SK-N-SH (cell line): ENCODE measurements around the gene STRADA. TPM values are rescaled to one million over a fixed set of nuclear protein-coding genes. Genes with fewer than 3 reads are reported as not detected.

ENCODE experiments used
- CTCF ChIA-PET: fragments of 300-600, 350-600 bp; formaldehyde crosslinking; extraction: SDS; loops from one replicate; lab custom pipeline; 2021; lab: Yijun Ruan, JAX
- POLR2A ChIA-PET: fragments of 350-600 bp; sonication (Branson Sonifier 250); formaldehyde crosslinking; extraction: SDS; loops from one replicate; lab custom pipeline; 2020; ENCODE audit warnings: antibody characterized with exemption, inconsistent platforms; lab: Yijun Ruan, JAX
- DNase-seq: peaks from one replicate; pipeline ENCODE4 v3.0.0; 2012
- H2AFZ ChIP-seq: fragments of 200-600 bp; sonication (generic); 2 replicates; pipeline ENCODE4 v1.8.1; 2016; ENCODE audit warnings: antibody characterized with exemption, mild to moderate bottlenecking, low read depth
- H3F3A ChIP-seq: fragments of 200-600 bp; sonication (generic); replicated peaks from 2 replicates; pipeline ENCODE3; 2016; ENCODE audit warnings: antibody characterized with exemption, mild to moderate bottlenecking; ENCODE audit not compliant: insufficient read depth
- H3K27ac ChIP-seq, 2 experiments: fragments of 200-500 bp in 1 of 2; fragments of 200-600 bp in 1 of 2; sonication (Bioruptor generic) in 1 of 2; sonication (generic), shearing (Covaris generic) in 1 of 2; 2 replicates each; pipeline versions ENCODE4 v1.5.1 to v1.6.1; 2014 to 2016; ENCODE audit warnings: low read depth in 2 of 2, inconsistent platforms in 1 of 2, low read length in 1 of 2, mild to moderate bottlenecking in 1 of 2, mixed read lengths in 1 of 2
- H3K27me3 ChIP-seq: fragments of 200-600 bp; sonication (generic), shearing (Covaris generic); 2 replicates; pipeline ENCODE4 v1.6.1; 2016; ENCODE audit warnings: mixed run types; ENCODE audit not compliant: insufficient read depth
- H3K36me3 ChIP-seq, 2 experiments: fragments of 200-500 bp in 1 of 2; fragments of 200-600 bp in 1 of 2; sonication (Bioruptor generic) in 1 of 2; sonication (generic) in 1 of 2; replicated peaks in 1 of 2; 2 replicates each; pipeline versions ENCODE3 to v1.5.1; 2014 to 2016; ENCODE audit warnings: low read length in 1 of 2, mild to moderate bottlenecking in 1 of 2; ENCODE audit not compliant: insufficient read depth in 2 of 2, control insufficient read depth in 1 of 2
- H3K4me1 ChIP-seq, 2 experiments: fragments of 200-500 bp in 1 of 2; fragments of 200-600 bp in 1 of 2; sonication (Bioruptor generic) in 1 of 2; sonication (generic), shearing (Covaris generic) in 1 of 2; 2 replicates each; pipeline versions ENCODE4 v1.5.1 to v1.6.1; 2014 to 2016; ENCODE audit warnings: low read depth in 1 of 2, low read length in 1 of 2, mixed run types in 1 of 2; ENCODE audit not compliant: insufficient read depth in 2 of 2, control insufficient read depth in 1 of 2
- H3K4me2 ChIP-seq: fragments of 200-600 bp; sonication (generic), shearing (Covaris generic); 2 replicates; pipeline ENCODE4 v1.6.1; 2017; ENCODE audit warnings: mixed run types
- H3K4me3 ChIP-seq, 2 experiments: fragments of 200-500 bp in 1 of 2; fragments of 200-600 bp in 1 of 2; sonication (Bioruptor generic) in 1 of 2; sonication (generic), shearing (Covaris generic) in 1 of 2; 2 replicates each; pipeline versions ENCODE4 v1.5.1 to v1.8.1; 2014 to 2016; ENCODE audit warnings: low read depth in 2 of 2, inconsistent platforms in 1 of 2, low read length in 1 of 2, mild to moderate bottlenecking in 1 of 2, mixed read lengths in 1 of 2, moderate library complexity in 1 of 2
- H3K79me2 ChIP-seq: fragments of 200-600 bp; sonication (generic); 2 replicates; pipeline ENCODE4 v1.8.1; 2017; ENCODE audit warnings: mild to moderate bottlenecking; ENCODE audit not compliant: insufficient read depth
- H3K9ac ChIP-seq: fragments of 200-600 bp; sonication (generic); 2 replicates; pipeline ENCODE4 v1.6.1; 2017; ENCODE audit warnings: mixed run types
- H3K9me2 ChIP-seq: fragments of 200-600 bp; sonication (generic); 2 replicates; pipeline ENCODE4 v1.6.1; 2017; ENCODE audit warnings: mixed run types
- H3K9me3 ChIP-seq: fragments of 200-600 bp; sonication (generic); 2 replicates; pipeline ENCODE4 v1.6.1; 2017; ENCODE audit warnings: mixed run types, mild to moderate bottlenecking, moderate library complexity
- H4K20me1 ChIP-seq: fragments of 200-600 bp; sonication (generic); 2 replicates; pipeline ENCODE4 v1.6.1; 2017; ENCODE audit warnings: mild to moderate bottlenecking, mixed run types; ENCODE audit not compliant: insufficient read depth
- ELF1 ChIP-seq: IDR thresholded peaks from 2 replicates; pipeline ENCODE4 v1.4.0; 2012
- EP300 ChIP-seq, 2 experiments: IDR thresholded peaks; 2 replicates each; pipeline versions ENCODE4 v1.4.0 to v1.6.1; 2012; ENCODE audit warnings: borderline replicate concordance in 1 of 2, low read depth in 1 of 2, low read length in 1 of 2
- EZH2phosphoT487 ChIP-seq: fragments of 200-600 bp; sonication (generic); IDR thresholded peaks from 2 replicates; pipeline ENCODE4 v1.6.1; 2017; ENCODE audit warnings: low read depth, mixed run types, mild to moderate bottlenecking, antibody characterized with exemption, moderate library complexity, borderline replicate concordance
- FOSL2 ChIP-seq: IDR thresholded peaks from 2 replicates; pipeline ENCODE4 v1.4.0; 2012; ENCODE audit warnings: low read depth, mild to moderate bottlenecking, moderate library complexity, borderline replicate concordance
- FOXM1 ChIP-seq: IDR thresholded peaks from 2 replicates; pipeline ENCODE4 v1.4.0; 2012; ENCODE audit warnings: low read depth, mild to moderate bottlenecking
- IRF3 ChIP-seq: fragments of 150-350 bp; IDR thresholded peaks from 2 replicates; pipeline ENCODE4 v1.6.1; 2016; ENCODE audit warnings: mild to moderate bottlenecking, low read depth, low read length
- JUND ChIP-seq: IDR thresholded peaks from 2 replicates; pipeline ENCODE4 v1.4.0; 2012
- MAX ChIP-seq: IDR thresholded peaks from 2 replicates; pipeline ENCODE4 v1.4.0; 2012; ENCODE audit warnings: low read depth
- MXI1 ChIP-seq: IDR thresholded peaks from 2 replicates; pipeline ENCODE4 v1.6.1; 2012; ENCODE audit warnings: mild to moderate bottlenecking, low read depth, low read length, improper control_type of control experiment
- NFIC ChIP-seq: IDR thresholded peaks from 2 replicates; pipeline ENCODE4 v1.4.0; 2012; ENCODE audit warnings: borderline replicate concordance
- NRF1 ChIP-seq: IDR thresholded peaks from 2 replicates; pipeline ENCODE4 v1.6.1; 2012; ENCODE audit warnings: low read depth, mild to moderate bottlenecking, low read length
- PBX3 ChIP-seq: IDR thresholded peaks from 2 replicates; pipeline ENCODE4; 2012
- POLR2AphosphoS5 ChIP-seq: IDR thresholded peaks from 2 replicates; pipeline ENCODE4 v1.6.1; 2012; ENCODE audit warnings: low read depth, low read length
- RCOR1 ChIP-seq: fragments of 150-350 bp; IDR thresholded peaks from 2 replicates; pipeline ENCODE4 v1.6.1; 2017; ENCODE audit warnings: antibody characterized with exemption, low read length
- REST ChIP-seq: IDR thresholded peaks from 2 replicates; pipeline ENCODE4 v1.6.1; 2012; ENCODE audit warnings: mild to moderate bottlenecking, low read depth, low read length, moderate library complexity
- SIN3A ChIP-seq: IDR thresholded peaks from 2 replicates; pipeline ENCODE4 v1.6.1; 2012; ENCODE audit warnings: low read depth, mild to moderate bottlenecking, low read length, moderate library complexity, borderline replicate concordance
- SMC3 ChIP-seq: IDR thresholded peaks from 2 replicates; pipeline ENCODE4 v1.6.1; 2012; ENCODE audit warnings: low read depth, low read length, improper control_type of control experiment
- TAF1 ChIP-seq: IDR thresholded peaks from 2 replicates; pipeline ENCODE4 v1.6.1; 2012; ENCODE audit warnings: low read depth, mild to moderate bottlenecking, low read length, moderate library complexity, borderline replicate concordance
- TCF12 ChIP-seq: IDR thresholded peaks from 2 replicates; pipeline ENCODE4 v1.4.0; 2012
- USF2 ChIP-seq: fragments of 150-350 bp; IDR thresholded peaks from 2 replicates; pipeline ENCODE4 v1.6.1; 2017; ENCODE audit warnings: antibody characterized with exemption, low read length, low read depth, borderline replicate concordance
- WGBS: methylation state at CpG from one replicate; pipeline ENCODE4 v1.1.6; 2017; ENCODE audit warnings: low lambda C conversion rate; 5-methylcytosine and 5-hydroxymethylcytosine counted together
- polyA plus RNA-seq, 3 experiments: library from polyadenylated mRNA; depleted of rRNA; stranded (reverse); fragments of >200 nt; gene quantifications; 2 replicates each; pipeline ENCODE4 v1.2.3, GENCODE V29; 2012

Gene STRADA
- polyA plus RNA-seq, 1 of the 3 experiments (the other 2 are of a cell fraction) = 37.3 TPM

GRCh38 chr17:63773272-63774140 is 31.9 kb upstream of the STRADA start, which contains the start of gene CCDC47 (continued):
- TF ChIP-seq EP300 (IDR thresholded peaks at IDR 0.05; ENCODE audit: borderline replicate concordance in 1 of 2, low read depth in 1 of 2, low read length in 1 of 2) (peak in 1 of 2 experiments; percentile 40; a peak in 2 of 4 replicates), EZH2phosphoT487 (no peak), NFIC (no peak; the same call in 1 of the 2 replicates), TAF1 (peak; percentile 89; the same call in 1 of the 2 replicates), PBX3 (peak; percentile 24; the same call in 1 of the 2 replicates), TCF12 (0 out of 2 replicates have a peak, but pooled peaks have one; percentile 28), JUND (no peak), MAX (peak; percentile 100), SIN3A (peak; percentile 71), RCOR1 (0 out of 2 replicates have a peak, but pooled peaks have one; percentile 9), SMC3 (no peak), MXI1 (peak; percentile 98)

- Histone ChIP-seq H3K9me2 (no peaks in the 10 kb centered on the region), H3K4me3 (peak overlapping the region; percentile 82 to 88), H2AFZ (peak overlapping the region; percentile 57; the same call in 1 of the 2 replicates), H3K36me3 (peaks cover 13 to 20% of the 10 kb centered on the region in 2 experiments), H3K27me3 (no peaks in the 10 kb centered on the region), H3K9ac (peak overlapping the region; percentile 86), H4K20me1 (peaks cover 63% of the 10 kb centered on the region), H3K27ac (peak overlapping the region; percentile 88 to 100), H3F3A (peaks cover 12% of the 10 kb centered on the region), H3K4me2 (peak overlapping the region; percentile 89), H3K4me1 (peaks cover 0 to 9% of the 10 kb centered on the region in 2 experiments; a peak in 2 of 4 replicates), H3K79me2 (peaks cover 91% of the 10 kb centered on the region), H3K9me3 (no peaks in the 10 kb centered on the region)
- ChIA-PET CTCF (interaction anchor here (0.9 to 3.7 kb wide), 7 partner anchors 13 to 346 kb away, joined by 3 to 26 read pairs (median 5); no protein-coding TSS in a partner anchor), POLR2A (interaction anchor here (0.8 to 1.8 kb wide), 18 partner anchors 9 to 341 kb away, joined by 3 to 14 read pairs (median 5); partner anchors contain the start of genes CYB561, MAP3K3 and PSMC5)
- WGBS = 1% methylated on average over 7 of the region's 7 CpGs
- DNase-seq = peak; percentile 19
- no peak for TF ChIP-seq TAF1
- TF ChIP-seq FOSL2 = no peak
- no peak for TF ChIP-seq IRF3
- no peak for TF ChIP-seq EZH2phosphoT487
- TF ChIP-seq TCF12 = no peak
- TF ChIP-seq REST = no peak
- TF ChIP-seq USF2 = no peak
- no peak for TF ChIP-seq FOXM1
- no peak for TF ChIP-seq NRF1
- TF ChIP-seq MXI1 = no peak
- no peak for TF ChIP-seq ELF1
- no peak for TF ChIP-seq POLR2AphosphoS5
These were observed 31.2 kb upstream of the STRADA start for GRCh38 chr17:63772801-63773271.
